Dermis blood vessel endothelial cell (primary cell): ENCODE data around the gene RALBP1. TPM values are rescaled to one million over a fixed set of nuclear protein-coding genes. Genes with fewer than 3 reads are reported as not detected.
"Not testable (repeated sequence)": the region's sequence is repeated elsewhere in the genome, so short reads cannot be mapped to it uniquely, and the experiment has no call there.

Experiments used
- DNase-seq: peaks from one replicate; pipeline ENCODE4 v3.0.0; 2010
- total RNA-seq: library from RNA; depleted of rRNA; stranded (reverse); fragments of >200 nt; gene quantifications from 2 replicates; pipeline ENCODE4 v1.2.3, GENCODE V29; 2014

Gene RALBP1
- total RNA-seq, 1 donor from 2014 or later: 99.9 TPM

DNA sequence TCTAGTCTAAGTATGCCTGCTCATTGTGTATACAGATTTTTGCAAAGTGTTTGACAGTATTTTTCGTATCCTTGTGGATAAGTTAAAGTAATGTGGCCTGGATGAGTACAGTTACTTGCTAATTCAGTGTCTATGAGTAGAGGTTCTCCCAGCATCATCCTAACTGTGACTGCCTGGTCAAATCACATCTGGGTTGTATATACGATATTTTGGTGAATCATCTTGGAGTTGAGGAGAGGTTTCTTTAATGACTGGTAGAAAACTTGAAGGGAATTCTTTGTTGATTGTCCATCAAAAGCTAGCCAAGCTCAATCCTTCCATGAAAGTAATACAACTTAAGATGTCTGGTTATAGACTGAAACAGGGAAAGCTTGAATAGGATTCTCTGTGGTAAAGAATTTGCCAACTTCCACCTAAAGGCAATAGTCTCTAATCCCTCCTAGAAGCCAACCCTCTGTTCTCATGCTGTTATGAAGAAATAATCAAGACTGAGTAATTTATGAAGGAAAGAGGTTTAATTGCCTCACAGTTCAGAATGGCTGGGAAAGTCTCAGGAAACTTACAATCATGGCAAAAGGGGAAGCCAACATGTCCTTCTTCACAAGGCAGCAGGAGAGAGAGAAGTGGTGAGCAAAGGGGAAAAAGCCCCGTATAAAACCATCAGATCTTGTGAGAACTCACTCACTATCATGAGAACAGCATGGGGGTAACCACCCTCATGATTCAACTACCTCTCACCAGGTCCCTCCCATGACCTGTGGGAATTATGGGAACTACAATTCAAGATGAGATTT, 19.4 kb upstream of the RALBP1 start:
- DNase-seq: no peak

DNA sequence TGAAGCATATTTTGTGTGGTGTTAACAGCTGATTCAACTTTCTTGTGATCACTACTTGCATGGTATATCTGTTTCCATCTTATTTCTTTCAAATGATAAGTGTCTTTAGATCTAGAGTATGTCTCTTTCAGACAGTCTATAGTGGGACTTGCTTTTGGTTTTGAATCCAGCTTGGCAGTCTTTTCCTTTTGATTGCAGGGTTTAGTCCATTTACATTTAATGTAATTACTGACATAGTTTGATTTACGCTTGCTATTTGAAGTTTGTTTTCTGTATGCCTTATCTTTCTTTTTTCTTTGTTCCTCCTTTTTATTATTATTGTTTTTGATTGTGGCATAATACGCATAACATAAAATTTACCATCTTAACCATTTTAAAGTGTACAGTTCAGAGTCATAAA, 9.2 kb upstream of the RALBP1 start:
- DNase-seq: no peak

GRCh38 chr18:9466846-9467245, 8.5 kb upstream of the RALBP1 start:
- DNase-seq: no peak

DNA sequence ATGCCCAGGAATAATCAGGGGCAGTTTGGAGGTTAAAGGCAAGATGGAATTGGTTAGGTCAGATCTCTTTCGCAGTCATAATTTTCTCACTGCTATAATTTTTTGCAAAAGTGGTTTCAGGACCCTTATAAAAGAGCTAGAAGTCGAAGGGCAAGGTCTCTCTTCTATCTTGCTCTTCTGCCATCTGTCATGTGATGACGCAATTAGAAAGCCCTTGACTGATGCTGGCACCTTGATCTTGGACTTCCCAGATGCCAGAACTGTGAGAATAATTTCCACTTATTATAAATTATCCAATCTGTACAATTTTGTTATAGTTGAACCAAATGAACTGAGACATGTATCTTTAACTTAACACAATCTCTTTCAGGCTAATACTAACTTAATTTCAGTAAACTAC, 6.3 kb upstream of the RALBP1 start:
- no peak for DNase-seq

- peak; percentile 42 for DNase-seq
Observed at GRCh38 chr18:9469685-9470084, 5.6 kb upstream of the RALBP1 start.

DNA sequence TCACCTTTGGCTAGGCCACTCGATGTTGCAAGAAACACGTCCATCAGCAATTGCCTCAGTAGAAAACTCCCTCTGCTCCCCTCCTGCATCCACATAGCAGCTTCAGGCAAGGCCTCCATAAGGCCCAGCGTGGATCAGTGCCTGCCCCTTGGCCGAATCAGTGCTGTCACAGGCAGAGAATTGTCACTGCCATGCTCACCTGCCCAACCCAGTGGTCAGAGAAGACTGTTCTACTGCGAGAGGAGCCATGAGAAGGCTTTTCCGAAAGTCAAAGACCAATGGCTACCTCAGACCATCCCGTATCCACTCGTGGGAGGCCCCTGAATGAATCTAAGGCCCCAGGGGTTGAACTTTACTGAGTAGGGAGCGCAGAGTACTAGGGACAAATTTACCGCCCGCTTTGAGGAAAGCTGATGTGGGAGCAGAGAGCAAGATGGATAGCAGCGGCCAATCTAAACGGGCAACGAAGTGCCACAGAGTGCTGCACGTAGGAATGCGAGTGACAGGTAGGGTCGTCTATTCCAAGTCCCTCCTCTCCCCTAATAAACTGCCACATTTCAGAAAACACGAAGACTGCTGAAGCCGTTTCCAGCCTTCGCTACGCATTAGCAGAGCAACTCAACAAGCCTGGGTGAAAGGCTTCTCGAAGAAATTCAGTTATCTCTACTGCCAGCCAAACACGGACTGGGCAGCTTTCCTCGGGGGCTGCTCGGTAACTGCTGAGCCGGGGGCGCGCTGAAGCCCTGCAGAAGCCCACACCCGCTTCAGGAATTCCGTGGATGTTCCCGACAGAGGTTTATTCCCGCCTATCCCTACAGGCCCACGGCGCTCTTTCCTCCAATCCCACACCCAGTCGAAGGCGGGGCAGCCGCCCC, 968 bp upstream of the RALBP1 start:
- peak; percentile 86 for DNase-seq

DNA sequence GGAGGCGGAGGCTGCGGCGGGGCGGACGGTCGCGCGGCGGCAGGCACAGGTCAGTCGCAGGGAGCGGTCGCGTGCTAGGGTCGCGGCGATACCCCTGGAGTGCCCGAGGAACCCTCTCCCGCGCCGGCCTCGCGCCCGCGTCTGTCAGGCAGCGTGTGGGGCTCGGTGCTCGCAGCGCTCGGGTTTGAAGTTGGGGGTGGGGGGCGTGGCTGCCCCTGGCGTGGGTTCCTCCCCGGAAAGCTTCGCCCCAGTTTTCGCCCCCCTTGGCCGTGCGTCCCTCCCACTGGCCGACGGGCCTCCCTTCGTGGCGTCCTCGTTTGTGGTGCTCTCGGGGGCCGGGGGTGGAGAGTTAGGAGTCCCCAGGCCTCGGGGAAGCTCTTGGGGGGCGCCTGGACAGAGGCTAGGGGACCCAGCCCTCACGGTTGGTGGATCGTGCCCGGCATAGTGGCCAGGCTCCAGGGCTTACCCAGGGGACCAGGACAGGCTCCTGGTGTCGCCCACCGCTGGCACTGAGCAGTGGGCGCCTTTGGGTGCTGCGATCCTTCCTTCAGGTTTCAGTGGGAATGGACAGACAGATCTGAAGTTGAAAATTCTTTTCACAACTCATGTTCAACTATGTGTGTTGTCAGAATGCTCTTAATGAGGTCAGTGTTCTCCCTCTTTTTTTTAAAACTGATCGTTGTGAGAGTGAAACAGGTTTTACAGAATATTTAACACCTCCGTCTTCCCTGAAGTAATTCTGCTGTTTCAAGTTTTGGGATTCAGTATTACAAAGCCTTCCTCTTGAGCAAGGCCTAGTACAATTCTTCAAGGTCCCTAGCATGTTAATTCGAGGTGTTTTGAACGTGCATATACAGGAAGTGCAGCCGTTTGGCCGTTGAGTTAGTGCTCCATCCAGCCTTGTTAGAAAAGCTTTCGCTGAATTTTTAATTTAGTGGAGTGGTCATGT, 604 bp downstream of the RALBP1 start:
- DNase-seq: peak; percentile 56

- DNase-seq: not testable (repeated sequence)
Observed at GRCh38 chr18:9476949-9477348, 1.6 kb downstream of the RALBP1 start.

GRCh38 chr18:9477509-9477908, 2.2 kb downstream of the RALBP1 start:
- no peak for DNase-seq

DNA sequence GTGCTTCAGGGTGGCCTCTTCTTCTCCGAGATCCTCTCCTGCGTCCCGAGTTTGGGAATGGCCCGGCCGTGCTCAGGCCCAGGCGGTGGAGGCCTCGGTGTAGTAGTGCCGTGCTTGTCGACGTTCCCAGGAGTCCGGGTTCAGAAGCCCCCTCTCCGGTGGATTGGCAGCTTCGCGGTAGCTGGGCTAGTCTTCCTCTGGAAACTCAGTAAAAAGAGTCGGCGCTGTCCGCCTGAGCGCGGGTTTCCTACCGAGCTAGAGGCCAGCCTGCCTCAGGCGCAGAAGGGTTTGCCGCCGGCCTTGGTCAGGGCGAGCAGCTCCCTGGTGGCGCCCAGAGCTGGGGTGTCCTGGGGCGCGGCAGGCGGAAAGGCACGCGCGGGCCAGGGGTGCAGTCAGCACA, 3.2 kb downstream of the RALBP1 start:
- DNase-seq: no peak

DNA sequence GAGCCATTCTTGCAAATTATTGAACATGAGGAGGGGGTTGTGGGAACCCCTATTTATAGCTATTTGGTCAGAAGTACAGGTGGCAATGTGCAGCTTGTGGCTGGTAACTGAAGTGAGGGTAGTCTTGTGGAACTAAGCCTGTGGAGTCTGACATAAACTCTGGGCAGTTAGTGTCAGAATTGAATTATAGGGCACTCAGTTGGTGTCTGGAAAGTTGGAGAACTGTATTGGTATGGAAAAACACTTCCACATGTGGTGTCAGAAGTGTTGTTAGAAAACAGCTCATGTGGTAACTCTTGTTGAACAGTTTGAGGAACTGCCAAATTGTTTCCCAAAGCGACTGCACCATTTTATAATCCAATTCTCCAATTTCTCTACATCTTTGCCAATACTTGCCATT, 7.5 kb downstream of the RALBP1 start:
- no peak for DNase-seq

- no peak for DNase-seq
Observed at GRCh38 chr18:9483526-9483925, 8.2 kb downstream of the RALBP1 start.

- DNase-seq: not testable (repeated sequence)
Observed at GRCh38 chr18:9484856-9485255, 9.5 kb downstream of the RALBP1 start.

- no peak for DNase-seq
Observed at GRCh38 chr18:9488538-9488937, 13.2 kb downstream of the RALBP1 start.

GRCh38 chr18:9494778-9495331, 19.5 kb downstream of the RALBP1 start:
- DNase-seq: no peak

GRCh38 chr18:9495465-9495864, 20.2 kb downstream of the RALBP1 start:
- DNase-seq: no peak

DNA sequence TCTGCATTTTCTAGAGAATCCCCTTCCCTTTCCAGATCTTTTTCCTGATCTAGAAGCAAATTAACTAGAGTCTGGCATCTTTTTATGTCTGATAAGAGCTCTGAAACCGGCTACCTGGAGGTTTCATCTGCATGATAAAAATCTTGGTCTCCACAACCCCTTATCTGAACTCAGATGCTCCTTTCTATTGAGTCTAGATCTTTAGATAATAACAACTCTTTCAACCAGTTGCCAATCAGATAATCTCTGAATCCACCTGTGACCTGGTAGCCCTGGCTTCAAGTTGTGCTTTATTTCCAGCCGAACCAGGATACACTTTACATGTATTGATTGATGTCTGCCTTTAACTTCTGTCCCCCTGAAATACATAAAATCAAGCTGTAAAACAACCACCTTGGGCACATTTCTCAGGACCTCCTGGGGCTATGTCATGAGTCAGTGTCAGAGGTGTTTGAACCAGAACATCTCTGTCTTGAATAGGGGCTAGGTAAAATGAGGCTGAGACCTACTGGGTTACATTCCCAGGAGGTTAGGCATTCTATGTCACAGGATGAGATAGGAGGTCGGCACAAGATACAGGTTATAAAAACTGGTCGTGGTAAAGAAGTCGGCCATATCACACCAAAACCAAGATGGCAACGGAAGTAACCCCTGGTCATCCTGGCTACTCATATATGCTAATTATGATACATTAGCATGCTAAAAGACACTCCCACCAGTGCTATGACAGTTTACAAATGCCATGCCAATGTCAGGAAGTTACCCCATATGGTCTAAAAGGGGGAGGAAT, 20.8 kb downstream of the RALBP1 start:
- DNase-seq: no peak

DNA sequence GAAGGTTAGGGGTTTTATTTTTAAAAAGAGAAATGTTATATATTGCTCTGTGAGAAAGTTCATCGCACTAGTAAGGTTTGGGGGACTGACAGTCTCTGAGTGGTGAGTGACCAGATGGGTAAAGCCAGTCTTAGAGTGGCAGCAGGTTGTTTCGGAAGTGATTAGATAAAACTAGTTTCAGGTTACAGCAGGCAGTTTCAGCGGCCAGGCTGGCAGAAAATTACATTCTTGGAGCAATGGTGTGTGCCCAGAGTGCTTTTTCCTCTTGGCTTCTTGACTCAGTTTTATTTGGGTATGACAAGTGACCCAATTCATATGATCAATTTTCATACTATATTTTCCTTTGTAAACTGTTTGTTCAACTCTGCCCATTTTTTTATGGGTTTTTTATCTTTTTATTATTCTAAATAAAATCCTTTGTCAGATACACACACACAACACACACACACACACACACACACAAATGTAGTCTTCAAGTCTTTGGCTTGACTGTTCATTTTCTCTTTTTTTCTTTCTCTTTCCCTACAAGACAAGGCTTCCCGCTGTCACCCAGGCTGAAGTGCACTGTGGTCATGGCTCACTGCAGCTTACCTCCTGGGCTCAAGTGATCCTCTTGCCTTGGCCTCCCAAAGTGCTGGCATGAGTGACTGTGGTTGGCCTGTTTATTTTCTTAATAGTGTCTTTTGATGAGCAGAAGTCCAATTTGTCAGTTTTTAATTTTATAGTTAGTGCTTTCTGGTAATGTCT, 30.9 kb downstream of the RALBP1 start:
- no peak for DNase-seq

DNA sequence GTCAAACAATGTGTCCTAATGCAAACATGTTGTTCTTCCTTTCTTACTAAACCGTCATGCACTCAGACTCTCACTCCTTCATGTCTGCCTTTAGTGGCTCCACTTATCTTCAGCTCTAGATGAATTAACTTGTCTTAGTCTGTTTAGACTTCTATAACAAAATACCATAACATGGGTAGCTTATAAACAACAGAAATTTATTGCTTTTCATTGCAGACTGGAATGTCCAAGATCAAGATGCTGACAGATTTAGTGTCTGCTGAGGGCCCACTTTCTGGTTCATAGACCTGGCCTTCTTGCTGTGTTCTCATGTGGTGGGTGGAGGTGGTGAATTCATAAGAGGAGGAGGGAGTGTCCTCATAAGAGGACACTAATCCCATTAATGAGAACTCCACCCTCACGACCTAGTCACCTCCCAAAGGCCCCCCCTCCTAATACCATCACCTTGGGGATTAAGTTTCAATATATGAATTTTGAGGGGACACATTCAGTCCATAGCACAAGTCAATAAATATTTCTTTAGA, 32.3 kb downstream of the RALBP1 start:
- no peak for DNase-seq

GRCh38 chr18:9508446-9509025, 33.2 kb downstream of the RALBP1 start:
- DNase-seq: no peak
